Esophagus (tissue), 2 donors: ENCODE results near the gene TRPT1. TPM values are rescaled to one million over a fixed set of nuclear protein-coding genes. Genes with fewer than 3 reads are reported as not detected.

Source experiments
- H3K27ac ChIP-seq, 2 donors: one replicate each; pipeline ENCODE4 v1.5.1; 2013; ENCODE audit warnings: low read depth in 2 of 2, mild to moderate bottlenecking in 2 of 2, inconsistent platforms in 1 of 2, low read length in 1 of 2, moderate library complexity in 1 of 2
- H3K27me3 ChIP-seq, 2 donors: one replicate each; pipeline ENCODE4 v1.6.1; 2013; ENCODE audit warnings: low read length in 2 of 2, control low read depth in 1 of 2, mild to moderate bottlenecking in 1 of 2; ENCODE audit not compliant: insufficient read depth in 2 of 2, control insufficient read depth in 1 of 2
- H3K36me3 ChIP-seq, 2 donors: one replicate each; pipeline ENCODE4 v1.6.1; 2013; ENCODE audit warnings: low read length in 1 of 2; ENCODE audit not compliant: control insufficient read depth in 2 of 2, insufficient read depth in 2 of 2
- H3K4me1 ChIP-seq, 2 donors: one replicate each; pipeline ENCODE4 v1.6.1; 2013; ENCODE audit warnings: low read length in 1 of 2; ENCODE audit not compliant: control insufficient read depth in 2 of 2, insufficient read depth in 2 of 2
- H3K4me3 ChIP-seq, 2 donors: one replicate each; pipeline ENCODE4 v1.5.1; 2013; ENCODE audit warnings: low read length in 2 of 2, mild to moderate bottlenecking in 2 of 2, low read depth in 1 of 2, moderate library complexity in 1 of 2
- H3K9me3 ChIP-seq, 2 donors: one replicate each; pipeline ENCODE4 v1.6.1; 2013; ENCODE audit warnings: mild to moderate bottlenecking in 2 of 2, low read depth in 1 of 2, low read length in 1 of 2, moderate library complexity in 1 of 2; ENCODE audit not compliant: control insufficient read depth in 2 of 2, insufficient read depth in 1 of 2
- WGBS, 2 donors: extraction: QIAGEN DNeasy Blood & Tissue Kit; methylation state at CpG; one replicate each; pipeline ENCODE4 v1.1.7; 2013; 5-methylcytosine and 5-hydroxymethylcytosine counted together
- polyA plus RNA-seq, 2 donors: library from polyadenylated mRNA; stranded (reverse); fragments of 200-250 nt; gene quantifications; one replicate each; pipeline ENCODE4 v1.2.3, GENCODE V29; 2013
- donor health status: healthy with polysubstance abuse.
- donor health status: Bipolar disorder and iron deficiency.

TRPT1 gene
- polyA plus RNA-seq, 2 donors = 44.9 to 61.1 TPM

DNA sequence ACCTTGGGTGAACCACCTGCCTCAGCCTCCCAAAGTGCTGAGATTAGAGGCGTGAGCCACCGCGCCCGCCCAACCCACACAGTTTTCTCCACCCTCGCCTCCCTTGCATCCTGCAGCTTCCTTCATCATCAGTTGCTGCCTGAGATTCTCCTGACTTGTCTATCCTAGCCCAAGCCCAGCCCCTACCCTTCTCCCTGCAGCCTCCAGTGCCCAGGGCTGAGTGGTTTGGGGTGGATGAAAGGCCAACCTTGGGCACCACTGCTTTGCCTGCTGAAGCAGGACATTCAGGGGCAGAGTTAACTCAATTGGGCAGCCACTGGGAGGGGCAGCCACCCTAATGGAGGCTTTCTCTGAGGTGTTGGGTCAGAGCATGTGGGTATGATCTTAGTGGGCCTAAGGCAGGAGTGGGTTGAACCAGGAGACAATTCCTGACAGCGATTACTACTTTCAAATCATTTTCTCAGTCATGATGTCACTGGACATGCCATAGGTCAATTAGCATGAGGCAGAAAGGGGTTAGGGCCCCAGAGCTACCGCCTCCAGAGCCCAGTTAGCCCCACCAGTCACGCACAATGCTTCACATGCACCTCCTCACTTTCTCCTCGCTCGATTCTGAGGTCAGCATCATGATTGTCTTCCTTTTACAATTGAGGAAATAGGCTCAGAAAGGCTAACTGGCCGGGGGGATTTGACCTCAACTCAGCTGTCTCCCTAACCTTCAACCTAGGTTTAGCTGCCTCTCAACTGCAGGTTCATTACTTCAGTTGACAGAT is 13.9 kb upstream of the TRPT1 start:
- H3K36me3 ChIP-seq = peaks cover 0 to 13% of the 10 kb centered on the region in 2 donors

DNA sequence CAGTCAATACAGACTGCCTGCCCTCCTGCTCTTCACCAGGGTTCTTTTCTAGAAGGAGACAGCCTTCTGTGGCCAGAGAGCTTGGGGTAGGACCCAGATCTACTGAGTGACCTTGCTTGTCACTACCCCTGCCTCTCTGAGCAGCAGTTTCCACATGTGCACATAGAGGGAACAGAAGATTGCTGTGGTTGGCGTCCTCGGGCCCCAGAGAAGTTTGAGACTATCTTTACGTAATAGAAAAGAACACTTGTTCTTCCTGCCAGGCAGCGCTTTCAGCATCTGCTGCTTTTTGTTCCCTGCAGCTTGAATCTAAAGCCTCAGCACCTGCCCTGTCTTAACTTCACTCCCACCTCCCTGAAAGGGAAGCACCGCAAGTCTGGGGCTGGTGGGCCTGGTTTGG is 13.0 kb upstream of the TRPT1 start:
- Histone ChIP-seq H3K27ac (peak overlapping the region; percentile 30 to 84), H3K36me3 (peaks cover 0 to 10% of the 10 kb centered on the region in 2 donors)
- 75 to 85% methylated on average over 5 of the region's 5 CpGs for WGBS, 2 donors

More for the DNA sequence above, 13.9 kb upstream of the TRPT1 start:
- H3K4me1 ChIP-seq = peaks cover 8 to 33% of the 10 kb centered on the region in 2 donors
- WGBS, 2 donors = 75 to 76% methylated on average over 11 of the region's 11 CpGs
- peak overlapping the region in 1 of 2 donors; percentile 45 for H3K4me3 ChIP-seq
- H3K9me3 ChIP-seq = no peaks in the 10 kb centered on the region
- no peaks in the 10 kb centered on the region for H3K27me3 ChIP-seq
- H3K27ac ChIP-seq = peak overlapping the region; percentile 98 to 100

GRCh38 chr11:64238076-64238475 is 12.1 kb upstream of the TRPT1 start:
- H3K36me3 ChIP-seq = peaks cover 0 to 5% of the 10 kb centered on the region in 2 donors
- peaks cover 4 to 37% of the 10 kb centered on the region in 2 donors for H3K4me1 ChIP-seq
- H3K4me3 ChIP-seq = no peak overlapping the region
- no peaks in the 10 kb centered on the region for H3K9me3 ChIP-seq
- whole genome bisulfite sequencing, 2 donors = 67 to 72% methylated on average over 9 of the region's 9 CpGs
- H3K27ac ChIP-seq = peak overlapping the region; percentile 76 to 84
- H3K27me3 ChIP-seq = no peaks in the 10 kb centered on the region

More for the DNA sequence above, 13.0 kb upstream of the TRPT1 start:
- Histone ChIP-seq H3K4me3 (no peak overlapping the region), H3K27me3 (no peaks in the 10 kb centered on the region), H3K9me3 (no peaks in the 10 kb centered on the region), H3K4me1 (peaks cover 8 to 31% of the 10 kb centered on the region in 2 donors)

GRCh38 chr11:64237484-64237951 is 11.5 kb upstream of the TRPT1 start:
- peaks cover 4 to 33% of the 10 kb centered on the region in 2 donors for H3K4me1 ChIP-seq
- H3K27me3 ChIP-seq = no peaks in the 10 kb centered on the region
- H3K4me3 ChIP-seq = peak overlapping the region in 1 of 2 donors; percentile 10
- WGBS, 2 donors = 48 to 52% methylated on average over 12 of the region's 12 CpGs
- H3K27ac ChIP-seq = peak overlapping the region; percentile 76 to 84
- no peaks in the 10 kb centered on the region for H3K9me3 ChIP-seq
- H3K36me3 ChIP-seq = peaks cover 0 to 2% of the 10 kb centered on the region in 2 donors

DNA sequence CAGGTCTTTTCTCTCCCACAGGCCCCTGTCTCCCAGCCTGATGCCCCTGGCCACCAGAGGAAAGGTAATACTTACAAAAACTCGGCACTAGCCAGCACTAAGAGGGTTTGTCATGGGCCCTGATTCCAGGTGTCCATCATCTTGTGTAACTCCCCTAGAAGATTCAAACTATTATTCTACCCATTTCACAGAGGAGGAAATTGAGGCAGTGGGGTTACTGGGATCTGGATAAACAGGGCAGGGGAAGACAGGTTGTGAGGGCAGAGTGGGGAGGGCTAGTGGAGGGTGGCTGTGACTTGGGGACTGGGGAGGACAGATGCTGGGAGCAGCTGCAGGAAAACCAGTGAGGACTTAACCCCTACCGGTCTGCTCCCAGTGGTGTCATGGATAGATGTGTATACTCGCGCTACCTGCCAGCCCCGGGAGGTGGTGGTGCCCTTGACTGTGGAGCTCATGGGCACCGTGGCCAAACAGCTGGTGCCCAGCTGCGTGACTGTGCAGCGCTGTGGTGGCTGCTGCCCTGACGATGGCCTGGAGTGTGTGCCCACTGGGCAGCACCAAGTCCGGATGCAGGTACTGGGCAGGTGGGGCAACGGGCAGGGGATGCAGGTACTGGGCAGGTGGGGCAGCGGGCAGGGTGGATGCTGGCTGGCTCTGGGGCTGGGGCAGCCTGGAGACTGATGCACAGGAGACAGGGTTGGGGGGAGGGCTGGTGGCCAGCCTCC is 9.6 kb upstream of the TRPT1 start:
- Histone ChIP-seq H3K4me1 (peaks cover 4 to 42% of the 10 kb centered on the region in 2 donors), H3K4me3 (peak overlapping the region; percentile 73 to 80), H3K27ac (peak overlapping the region; percentile 82 to 85), H3K36me3 (peaks cover 0 to 2% of the 10 kb centered on the region in 2 donors), H3K9me3 (no peaks in the 10 kb centered on the region), H3K27me3 (no peaks in the 10 kb centered on the region)
- 74 to 82% methylated on average over 12 of the region's 12 CpGs for WGBS, 2 donors

DNA sequence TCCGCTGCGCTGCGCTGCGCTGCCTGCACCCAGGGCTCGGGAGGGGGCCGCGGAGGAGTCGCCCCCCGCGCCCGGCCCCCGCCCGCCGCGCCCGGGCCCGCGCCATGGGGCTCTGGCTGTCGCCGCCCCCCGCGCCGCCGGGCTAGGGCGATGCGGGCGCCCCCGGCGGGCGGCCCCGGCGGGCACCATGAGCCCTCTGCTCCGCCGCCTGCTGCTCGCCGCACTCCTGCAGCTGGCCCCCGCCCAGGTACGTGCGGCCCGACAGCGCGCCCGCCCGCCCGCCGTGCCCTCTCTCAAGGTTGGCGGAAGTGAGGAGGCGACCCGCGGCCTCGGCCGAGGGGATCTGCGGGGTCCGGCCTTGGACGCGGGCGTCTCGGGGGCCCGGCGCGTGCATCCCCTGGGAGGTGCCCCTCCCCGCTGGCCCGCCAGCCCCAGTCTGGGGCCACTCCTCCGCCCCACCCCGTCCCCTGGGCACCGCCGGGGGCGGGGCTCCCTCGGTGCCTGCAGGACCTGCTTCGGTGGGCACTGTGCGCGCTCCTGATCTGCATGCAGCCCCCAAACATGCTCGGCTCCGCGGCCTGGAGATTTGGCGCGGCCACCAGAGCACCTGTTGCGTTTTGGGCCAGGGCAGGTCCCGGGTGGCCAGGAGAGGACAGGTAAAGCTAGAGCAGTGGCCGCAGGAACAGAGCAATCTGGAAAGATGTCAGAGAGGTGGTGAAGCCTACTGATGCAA is 8.8 kb upstream of the TRPT1 start:
- Histone ChIP-seq H3K4me3 (peak overlapping the region; percentile 73 to 80), H3K27me3 (no peaks in the 10 kb centered on the region), H3K36me3 (peaks cover 0 to 2% of the 10 kb centered on the region in 2 donors), H3K27ac (peak overlapping the region; percentile 82 to 85), H3K4me1 (peaks cover 3 to 37% of the 10 kb centered on the region in 2 donors), H3K9me3 (no peaks in the 10 kb centered on the region)
- 2% methylated on average over 38 to 80 of the region's 80 CpGs for WGBS, 2 donors

- peaks cover 0 to 2% of the 10 kb centered on the region in 2 donors for H3K36me3 ChIP-seq
- peak within 1 kb of the TSS; percentile 82 to 85 for H3K27ac ChIP-seq
- H3K27me3 ChIP-seq = no peaks in the 10 kb centered on the region
- peak within 1 kb of the TSS; percentile 73 to 80 for H3K4me3 ChIP-seq
- WGBS, 2 donors = 2 to 3% methylated on average over 43 to 62 of the region's 62 CpGs
- peaks cover 0 to 35% of the 10 kb centered on the region in 2 donors for H3K4me1 ChIP-seq
- no peaks in the 10 kb centered on the region for H3K9me3 ChIP-seq
These were observed 8.1 kb upstream of the TRPT1 start, which contains the start of gene VEGFB for GRCh38 chr11:64233913-64234586. TSS of gene VEGFB (plus strand) at chr11:64234584. CDS start at chr11:64234834, 250 bp downstream.

- peak overlapping the region in 1 of 2 donors; percentile 11 for H3K27ac ChIP-seq
These were observed 7.0 kb upstream of the TRPT1 start for GRCh38 chr11:64232967-64233315.

More at GRCh38 chr11:64232967-64233315, 7.0 kb upstream of the TRPT1 start:
- H3K9me3 ChIP-seq = no peaks in the 10 kb centered on the region
- no peak overlapping the region for H3K4me3 ChIP-seq
- 81 to 83% methylated on average over 8 of the region's 8 CpGs for WGBS, 2 donors
- peaks cover 0 to 32% of the 10 kb centered on the region in 2 donors for H3K4me1 ChIP-seq
- peaks cover 0 to 2% of the 10 kb centered on the region in 2 donors for H3K36me3 ChIP-seq
- H3K27me3 ChIP-seq = no peaks in the 10 kb centered on the region
